GM19025 (cell line): Measurements from ENCODE around the gene UPK3BL2.
"Not testable (repeated sequence)": the region's sequence is repeated elsewhere in the genome, so short reads cannot be mapped to it uniquely, and the experiment has no call there.

Source experiments
- ATAC-seq: cut with Tn5 transposase; IDR thresholded peaks from one replicate; pipeline ENCODE4 v1.9.1; 2021; ENCODE audit warnings: mild to moderate bottlenecking, low read depth, moderate library complexity; ENCODE audit not compliant: unreplicated experiment

Gene UPK3BL2

GRCh38 chr7:102532127-102532526, 11.4 kb downstream of the UPK3BL2 start:
- not testable (repeated sequence) for ATAC-seq

- ATAC-seq, result not testable (repeated sequence)
Measured at GRCh38 chr7:102531583-102531982, 11.9 kb downstream of the UPK3BL2 start.

GRCh38 chr7:102527822-102528793, 15.4 kb downstream of the UPK3BL2 start:
- not testable (repeated sequence) for ATAC-seq

- not testable (repeated sequence) for ATAC-seq
Measured at GRCh38 chr7:102527182-102527581, 16.3 kb downstream of the UPK3BL2 start.

- not testable (repeated sequence) for ATAC-seq
Measured at GRCh38 chr7:102524803-102525202, 18.7 kb downstream of the UPK3BL2 start.

DNA sequence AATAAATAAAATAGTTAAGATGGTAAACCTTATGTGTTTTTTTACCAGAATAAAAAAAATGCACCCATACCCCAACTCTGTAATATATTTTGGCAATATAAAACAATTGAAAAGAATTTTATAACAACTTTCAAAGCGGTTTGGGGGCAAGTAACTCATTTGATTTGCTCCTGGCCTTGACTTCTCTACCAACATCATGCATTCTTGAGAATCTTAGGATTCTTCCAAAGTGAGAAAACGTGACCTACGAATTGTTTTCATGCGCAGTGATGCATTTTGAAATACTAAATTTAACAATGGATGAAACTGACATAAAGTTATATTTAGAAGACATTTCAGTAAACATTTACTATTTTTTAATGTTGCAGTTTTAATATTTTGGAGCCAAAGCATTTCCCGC, 22.7 kb downstream of the UPK3BL2 start:
- ATAC-seq, result not testable (repeated sequence)

GRCh38 chr7:102517550-102518147, 25.8 kb downstream of the UPK3BL2 start, which contains the start of gene RASA4B:
RASA4B (minus strand) TSS chr7:102517777; CDS start chr7:102517710, 67 bp downstream.
- ATAC-seq, result peak; percentile 74

- ATAC-seq, result not testable (repeated sequence)
Measured at GRCh38 chr7:102516951-102517350, 26.5 kb downstream of the UPK3BL2 start.

DNA sequence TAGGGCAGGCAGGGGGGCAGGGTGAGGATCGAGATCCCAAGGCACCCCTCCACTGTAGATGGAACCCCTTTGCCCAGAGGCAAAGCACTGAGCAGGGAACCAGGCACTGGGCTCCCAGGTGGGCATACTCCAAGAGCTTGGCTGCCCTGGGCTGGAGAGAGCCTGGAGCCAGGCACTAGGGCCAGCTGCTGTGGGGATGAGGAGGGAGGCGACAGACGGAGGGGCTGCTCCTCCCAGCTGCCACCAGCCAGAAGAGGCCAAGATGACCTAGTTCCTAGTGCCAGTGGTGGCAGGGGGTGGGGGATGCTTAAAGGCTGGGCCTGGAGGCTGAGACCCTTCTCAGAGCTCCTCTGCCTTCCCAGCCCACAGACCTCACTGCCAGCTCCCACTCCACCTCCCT, 27.6 kb downstream of the UPK3BL2 start:
- not testable (repeated sequence) for ATAC-seq

- peak; percentile 63 for ATAC-seq
Measured at GRCh38 chr7:102514881-102515721, 28.4 kb downstream of the UPK3BL2 start.

DNA sequence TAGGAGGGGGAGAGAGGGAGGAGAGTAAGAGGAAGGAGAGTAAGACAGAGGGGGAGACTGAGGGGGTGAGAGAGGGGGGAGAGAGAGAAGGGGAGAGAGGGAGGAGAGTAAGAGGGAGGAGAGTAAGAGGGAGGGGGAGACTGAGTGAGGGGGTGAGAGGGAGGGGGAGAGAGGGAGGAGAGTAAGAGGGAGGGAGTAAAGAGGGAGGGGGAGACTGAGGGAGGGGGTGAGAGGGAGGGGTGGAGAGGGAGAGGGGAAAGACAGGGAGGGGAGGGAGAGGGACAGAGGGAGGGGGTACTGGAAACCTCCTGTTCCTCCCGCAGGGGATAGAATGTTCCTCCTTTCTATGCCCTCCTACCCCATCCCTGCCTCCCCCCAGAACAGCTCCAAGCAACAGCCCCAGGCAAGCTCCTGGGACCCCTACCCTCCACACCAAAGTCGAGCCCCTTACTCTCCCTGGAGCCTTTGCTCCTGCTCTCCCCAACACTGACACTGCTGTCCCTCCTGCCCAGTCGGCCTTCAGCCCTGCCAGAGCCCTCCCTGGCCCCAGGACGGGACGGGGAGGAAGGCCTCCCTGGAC, 30.8 kb downstream of the UPK3BL2 start:
- ATAC-seq, result not testable (repeated sequence)

DNA sequence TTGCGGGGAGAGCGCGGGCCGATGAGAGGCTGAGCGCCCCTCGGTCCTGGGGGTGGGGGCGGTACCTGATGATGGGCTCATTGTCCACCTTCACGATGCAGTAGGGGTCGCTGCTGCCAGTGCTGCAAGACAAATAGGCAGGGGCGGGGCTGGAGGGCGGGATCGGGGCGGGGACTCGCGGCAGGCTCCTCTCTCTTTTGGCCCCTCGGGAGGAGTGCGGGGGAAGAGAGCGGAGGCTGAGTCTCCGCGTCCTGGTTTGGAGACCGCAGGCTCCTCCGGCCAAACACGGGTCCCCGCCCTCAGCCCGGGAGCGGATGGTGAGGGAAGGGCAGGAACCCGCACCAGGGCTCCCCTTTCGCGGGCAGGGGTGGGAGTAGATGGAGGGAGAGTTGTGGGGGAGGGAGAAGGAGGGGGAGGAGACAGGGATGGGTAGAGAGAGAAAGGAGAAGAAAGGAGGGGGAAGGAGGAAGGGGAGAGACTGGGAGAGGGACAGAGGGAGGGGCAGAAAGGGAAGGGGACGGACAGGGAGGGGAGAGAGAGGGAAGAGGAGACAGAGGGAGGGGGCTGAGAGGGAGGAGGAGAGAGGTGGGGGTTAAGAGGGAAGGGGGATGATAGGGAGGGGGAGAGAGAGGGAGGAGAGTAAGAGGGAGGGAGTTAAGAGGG, 31.5 kb downstream of the UPK3BL2 start:
- peak; percentile 35 for ATAC-seq

DNA sequence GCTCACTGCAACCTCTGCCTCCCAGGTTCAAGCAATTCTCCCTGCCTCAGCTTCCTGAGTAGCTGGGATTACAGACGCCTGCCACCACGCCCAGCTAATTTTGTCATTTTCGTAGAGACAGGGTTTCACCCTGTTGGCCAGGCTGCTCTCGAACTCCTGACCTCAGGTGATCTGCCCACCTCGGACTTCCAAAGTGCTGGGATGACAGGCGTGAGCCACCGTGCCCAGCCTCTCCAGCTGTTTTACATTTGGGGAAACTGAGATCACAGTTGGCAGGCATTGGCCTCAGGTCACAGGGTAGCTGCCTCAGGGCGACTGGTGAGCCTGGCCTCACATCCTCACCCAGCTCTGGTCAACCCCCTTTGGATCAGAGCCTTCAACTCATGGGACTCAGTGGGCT, 32.9 kb downstream of the UPK3BL2 start:
- not testable (repeated sequence) for ATAC-seq

- not testable (repeated sequence) for ATAC-seq
Measured at GRCh38 chr7:102507410-102508088, 35.9 kb downstream of the UPK3BL2 start.

GRCh38 chr7:102505298-102506185, 38.0 kb downstream of the UPK3BL2 start:
- not testable (repeated sequence) for ATAC-seq

- not testable (repeated sequence) for ATAC-seq
Measured at GRCh38 chr7:102503141-102503540, 40.4 kb downstream of the UPK3BL2 start.

- ATAC-seq, result not testable (repeated sequence)
Measured at GRCh38 chr7:102498321-102498720, 45.2 kb downstream of the UPK3BL2 start.

DNA sequence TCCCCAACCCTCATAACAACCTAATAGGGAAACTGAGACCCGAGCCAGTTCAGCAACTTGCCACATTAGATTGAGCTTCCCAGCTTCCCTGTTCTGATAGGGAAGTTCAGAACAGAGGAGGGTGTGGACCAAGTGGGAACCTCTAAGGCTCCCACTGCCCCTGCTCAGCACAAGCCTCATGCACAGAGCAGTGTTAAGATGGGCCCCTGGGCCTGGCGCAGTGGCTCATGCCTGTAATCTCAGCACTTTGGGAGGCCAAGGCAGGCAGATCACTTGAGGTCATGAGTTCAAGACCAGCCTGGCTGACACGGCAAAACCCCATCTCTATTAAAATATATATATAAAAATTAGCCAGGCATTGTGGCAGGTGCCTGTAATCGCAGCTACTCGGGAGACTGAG, 46.2 kb downstream of the UPK3BL2 start:
- ATAC-seq, result not testable (repeated sequence)
